Stimulated activated CD8-positive, alpha-beta memory T cell treated with anti-CD3 and anti-CD28 coated beads, Interleukin-15, amount 100 ng/mL, for 1 hour (primary cell): ENCODE measurements around the gene CYSLTR2.
"Not testable (repeated sequence)": the region's sequence is repeated elsewhere in the genome, so short reads cannot be mapped to it uniquely, and the experiment has no call there.

ENCODE experiments used
- DNase-seq: peaks from one replicate; pipeline ENCODE4 v3.0.0-alpha.2; 2020; ENCODE audit warnings: low read depth

Gene CYSLTR2

GRCh38 chr13:48693998-48694397, 40.3 kb downstream of the CYSLTR2 start:
- no peak for DNase-seq

- DNase-seq = no peak
Observed at GRCh38 chr13:48695776-48696175, 42.0 kb downstream of the CYSLTR2 start.

- DNase-seq = not testable (repeated sequence)
Observed at GRCh38 chr13:48696676-48697075, 42.9 kb downstream of the CYSLTR2 start.

GRCh38 chr13:48707405-48707804, 53.7 kb downstream of the CYSLTR2 start:
- no peak for DNase-seq

- DNase-seq = no peak
Observed at GRCh38 chr13:48708764-48709163, 55.0 kb downstream of the CYSLTR2 start.

- DNase-seq = no peak
Observed at GRCh38 chr13:48709213-48709612, 55.5 kb downstream of the CYSLTR2 start.

- no peak for DNase-seq
Observed at GRCh38 chr13:48710160-48710559, 56.4 kb downstream of the CYSLTR2 start.

- no peak for DNase-seq
Observed at GRCh38 chr13:48712141-48712540, 58.4 kb downstream of the CYSLTR2 start.

GRCh38 chr13:48715977-48716376, 62.2 kb downstream of the CYSLTR2 start:
- DNase-seq = no peak

GRCh38 chr13:48720621-48721020, 66.9 kb downstream of the CYSLTR2 start:
- no peak for DNase-seq

- no peak for DNase-seq
Observed at GRCh38 chr13:48723168-48723567, 69.4 kb downstream of the CYSLTR2 start.

- no peak for DNase-seq
Observed at GRCh38 chr13:48725271-48725670, 71.5 kb downstream of the CYSLTR2 start.

- no peak for DNase-seq
Observed at GRCh38 chr13:48726711-48727110, 73.0 kb downstream of the CYSLTR2 start.

GRCh38 chr13:48727241-48728011, 73.7 kb downstream of the CYSLTR2 start:
- no peak for DNase-seq

GRCh38 chr13:48728226-48728625, 74.5 kb downstream of the CYSLTR2 start:
- no peak for DNase-seq

GRCh38 chr13:48728876-48729275, 75.1 kb downstream of the CYSLTR2 start:
- DNase-seq = no peak

- no peak for DNase-seq
Observed at GRCh38 chr13:48729856-48730255, 76.1 kb downstream of the CYSLTR2 start.

GRCh38 chr13:48731001-48731658, 77.4 kb downstream of the CYSLTR2 start:
- DNase-seq = no peak

- DNase-seq = peak; percentile 32
Observed at GRCh38 chr13:48731957-48732569, 78.3 kb downstream of the CYSLTR2 start.

GRCh38 chr13:48733739-48734335, 80.1 kb downstream of the CYSLTR2 start:
- no peak for DNase-seq

GRCh38 chr13:48735571-48735970, 81.8 kb downstream of the CYSLTR2 start:
- no peak for DNase-seq

GRCh38 chr13:48737689-48738088, 84.0 kb downstream of the CYSLTR2 start:
- DNase-seq = no peak

- DNase-seq = no peak
Observed at GRCh38 chr13:48738311-48738710, 84.6 kb downstream of the CYSLTR2 start.
